Body of pancreas (tissue), 4 donors: ENCODE data around the gene NXNL1.

ENCODE experiments used
- POLR2A ChIP-seq, 3 donors: fragments of 450-650 bp; IDR thresholded peaks; one replicate each; pipeline ENCODE4 v1.6.1; 2016; ENCODE audit warnings: antibody characterized with exemption in 3 of 3, mild to moderate bottlenecking in 2 of 3
- TF ChIP-seq, protein P1 (sequence below), 7 experiments: fragments of 450-650 bp in 4 of 7; fragments of 200-600 bp in 3 of 7; sonication (generic) in 3 of 7; IDR thresholded peaks; one replicate each; pipeline ENCODE4 v1.5.1; 2016 to 2019; ENCODE audit warnings: antibody characterized with exemption in 7 of 7

DNA sequence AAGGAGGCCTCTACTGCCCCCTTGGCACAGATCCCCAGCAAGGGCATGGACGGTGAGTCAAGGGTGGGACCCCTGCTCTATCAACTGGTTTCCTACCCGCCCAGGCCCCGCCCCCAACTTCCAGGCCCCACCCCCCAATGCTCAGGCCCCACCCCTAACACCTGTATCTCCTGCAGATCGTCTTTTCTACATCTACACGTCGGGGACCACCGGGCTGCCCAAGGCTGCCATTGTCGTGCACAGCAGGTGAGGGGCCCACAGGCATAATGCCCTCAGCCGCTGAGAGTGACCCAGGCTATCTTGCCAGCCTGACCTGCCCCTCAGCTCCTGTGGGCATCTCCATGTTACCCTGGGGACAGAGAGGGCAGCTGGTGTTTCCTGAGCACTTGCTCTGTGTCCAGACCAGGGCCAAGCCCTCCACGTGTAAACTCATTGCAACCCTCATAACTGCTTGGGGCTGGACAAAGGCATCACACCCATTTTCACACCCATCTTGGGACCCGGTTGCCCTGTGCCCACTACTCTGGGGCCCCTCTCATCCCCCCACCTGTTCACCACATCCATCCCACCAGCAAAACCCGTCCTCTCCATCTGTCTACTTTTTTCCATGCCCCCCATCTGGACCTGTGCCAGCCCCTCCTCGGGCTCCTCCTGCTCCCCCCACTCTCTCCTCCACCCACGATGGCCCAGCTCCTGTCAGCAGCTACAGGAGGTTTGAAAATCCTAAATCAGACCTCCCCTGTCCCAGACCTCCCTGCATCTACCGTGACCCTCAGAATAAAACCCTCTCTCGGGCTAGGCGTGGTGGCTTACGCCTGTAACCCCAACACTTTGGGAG lies 26.8 kb upstream of the NXNL1 start:
- TF ChIP-seq, protein P1, sequence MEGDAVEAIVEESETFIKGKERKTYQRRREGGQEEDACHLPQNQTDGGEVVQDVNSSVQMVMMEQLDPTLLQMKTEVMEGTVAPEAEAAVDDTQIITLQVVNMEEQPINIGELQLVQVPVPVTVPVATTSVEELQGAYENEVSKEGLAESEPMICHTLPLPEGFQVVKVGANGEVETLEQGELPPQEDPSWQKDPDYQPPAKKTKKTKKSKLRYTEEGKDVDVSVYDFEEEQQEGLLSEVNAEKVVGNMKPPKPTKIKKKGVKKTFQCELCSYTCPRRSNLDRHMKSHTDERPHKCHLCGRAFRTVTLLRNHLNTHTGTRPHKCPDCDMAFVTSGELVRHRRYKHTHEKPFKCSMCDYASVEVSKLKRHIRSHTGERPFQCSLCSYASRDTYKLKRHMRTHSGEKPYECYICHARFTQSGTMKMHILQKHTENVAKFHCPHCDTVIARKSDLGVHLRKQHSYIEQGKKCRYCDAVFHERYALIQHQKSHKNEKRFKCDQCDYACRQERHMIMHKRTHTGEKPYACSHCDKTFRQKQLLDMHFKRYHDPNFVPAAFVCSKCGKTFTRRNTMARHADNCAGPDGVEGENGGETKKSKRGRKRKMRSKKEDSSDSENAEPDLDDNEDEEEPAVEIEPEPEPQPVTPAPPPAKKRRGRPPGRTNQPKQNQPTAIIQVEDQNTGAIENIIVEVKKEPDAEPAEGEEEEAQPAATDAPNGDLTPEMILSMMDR (IDR thresholded peaks at IDR 0.05): no peak
- no peak for TF ChIP-seq POLR2A (IDR thresholded peaks at IDR 0.05)
